OCI-LY3 (cell line): ENCODE measurements around the gene HIF1AN.

Experiments
- H2AFZ ChIP-seq: fragments of 200-600, 300-600 bp; shearing (Covaris generic); 2 replicates; pipeline ENCODE4 v1.6.0; 2014; ENCODE audit warnings: antibody characterized with exemption, low read depth, low read length
- H3K27ac ChIP-seq: fragments of 200-600, 300-600 bp; sonication (generic); 2 replicates; pipeline ENCODE4 v1.5.1; 2014; ENCODE audit warnings: mild to moderate bottlenecking, low read length, moderate library complexity, mixed read lengths
- H3K27me3 ChIP-seq: fragments of 200-600, 300-600 bp; sonication (generic); 2 replicates; pipeline ENCODE4 v1.6.1; 2014; ENCODE audit warnings: low read depth, low read length, mixed read lengths
- H3K36me3 ChIP-seq: fragments of 200-600, 300-600 bp; sonication (generic); replicated peaks from 2 replicates; pipeline ENCODE3; 2014; ENCODE audit warnings: low read depth, low read length, mixed read lengths
- H3K4me1 ChIP-seq: fragments of 300-600, 200-600 bp; sonication (generic); 2 replicates; pipeline ENCODE4 v1.6.1; 2014; ENCODE audit warnings: low read length, mixed read lengths
- H3K4me2 ChIP-seq: fragments of 200-600, 300-600 bp; sonication (generic); 2 replicates; pipeline ENCODE4 v1.6.1; 2014; ENCODE audit warnings: low read length, mixed read lengths
- H3K4me3 ChIP-seq: fragments of 300-600, 200-600 bp; sonication (generic); 2 replicates; pipeline ENCODE4 v1.5.1; 2014; ENCODE audit warnings: antibody characterized with exemption, mild to moderate bottlenecking, low read length, moderate library complexity
- H3K79me2 ChIP-seq: fragments of 300-600, 200-600 bp; shearing (Covaris generic); 2 replicates; pipeline ENCODE4 v1.6.1; 2014; ENCODE audit warnings: mild to moderate bottlenecking, low read length, mixed read lengths
- H3K9ac ChIP-seq: fragments of 300-600, 200-600 bp; shearing (Covaris generic); 2 replicates; pipeline ENCODE4 v1.6.0; 2014; ENCODE audit warnings: mild to moderate bottlenecking, low read length, moderate library complexity
- H3K9me3 ChIP-seq: fragments of 200-600, 300-600 bp; shearing (Covaris generic); 2 replicates; pipeline ENCODE4 v1.6.1; 2014; ENCODE audit warnings: low read length, mixed read lengths; ENCODE audit not compliant: insufficient read depth
- H4K20me1 ChIP-seq: fragments of 200-600, 300-600 bp; sonication (generic); 2 replicates; pipeline ENCODE4 v1.6.1; 2016; ENCODE audit warnings: low read length, mixed read lengths; ENCODE audit not compliant: insufficient read depth
- EZH2phosphoT487 ChIP-seq: fragments of 200-600 bp; shearing (Covaris generic); IDR thresholded peaks from 2 replicates; pipeline ENCODE4 v1.6.1; 2018; ENCODE audit warnings: antibody characterized with exemption, mixed run types, low read depth
- TF ChIP-seq, protein P1 (sequence below): fragments of 200-600, 300-600 bp; sonication (generic); IDR thresholded peaks from 2 replicates; pipeline ENCODE4 v1.5.1; 2014; ENCODE audit warnings: antibody characterized with exemption, low read length, low read depth

Gene HIF1AN

GRCh38 chr10:100520811-100521210 lies 14.9 kb upstream of the HIF1AN start:
- Histone ChIP-seq H3K9ac (no peak overlapping the region), H3K4me2 (no peak overlapping the region), H3K79me2 (no peaks in the 10 kb centered on the region), H2AFZ (no peak overlapping the region), H3K36me3 (peaks cover 1% of the 10 kb centered on the region), H3K9me3 (no peaks in the 10 kb centered on the region), H4K20me1 (no peaks in the 10 kb centered on the region), H3K4me3 (no peak overlapping the region), H3K27me3 (no peaks in the 10 kb centered on the region), H3K4me1 (no peaks in the 10 kb centered on the region), H3K27ac (no peak overlapping the region)
- no peak for TF ChIP-seq EZH2phosphoT487
- TF ChIP-seq, protein P1, sequence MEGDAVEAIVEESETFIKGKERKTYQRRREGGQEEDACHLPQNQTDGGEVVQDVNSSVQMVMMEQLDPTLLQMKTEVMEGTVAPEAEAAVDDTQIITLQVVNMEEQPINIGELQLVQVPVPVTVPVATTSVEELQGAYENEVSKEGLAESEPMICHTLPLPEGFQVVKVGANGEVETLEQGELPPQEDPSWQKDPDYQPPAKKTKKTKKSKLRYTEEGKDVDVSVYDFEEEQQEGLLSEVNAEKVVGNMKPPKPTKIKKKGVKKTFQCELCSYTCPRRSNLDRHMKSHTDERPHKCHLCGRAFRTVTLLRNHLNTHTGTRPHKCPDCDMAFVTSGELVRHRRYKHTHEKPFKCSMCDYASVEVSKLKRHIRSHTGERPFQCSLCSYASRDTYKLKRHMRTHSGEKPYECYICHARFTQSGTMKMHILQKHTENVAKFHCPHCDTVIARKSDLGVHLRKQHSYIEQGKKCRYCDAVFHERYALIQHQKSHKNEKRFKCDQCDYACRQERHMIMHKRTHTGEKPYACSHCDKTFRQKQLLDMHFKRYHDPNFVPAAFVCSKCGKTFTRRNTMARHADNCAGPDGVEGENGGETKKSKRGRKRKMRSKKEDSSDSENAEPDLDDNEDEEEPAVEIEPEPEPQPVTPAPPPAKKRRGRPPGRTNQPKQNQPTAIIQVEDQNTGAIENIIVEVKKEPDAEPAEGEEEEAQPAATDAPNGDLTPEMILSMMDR, result no peak

DNA sequence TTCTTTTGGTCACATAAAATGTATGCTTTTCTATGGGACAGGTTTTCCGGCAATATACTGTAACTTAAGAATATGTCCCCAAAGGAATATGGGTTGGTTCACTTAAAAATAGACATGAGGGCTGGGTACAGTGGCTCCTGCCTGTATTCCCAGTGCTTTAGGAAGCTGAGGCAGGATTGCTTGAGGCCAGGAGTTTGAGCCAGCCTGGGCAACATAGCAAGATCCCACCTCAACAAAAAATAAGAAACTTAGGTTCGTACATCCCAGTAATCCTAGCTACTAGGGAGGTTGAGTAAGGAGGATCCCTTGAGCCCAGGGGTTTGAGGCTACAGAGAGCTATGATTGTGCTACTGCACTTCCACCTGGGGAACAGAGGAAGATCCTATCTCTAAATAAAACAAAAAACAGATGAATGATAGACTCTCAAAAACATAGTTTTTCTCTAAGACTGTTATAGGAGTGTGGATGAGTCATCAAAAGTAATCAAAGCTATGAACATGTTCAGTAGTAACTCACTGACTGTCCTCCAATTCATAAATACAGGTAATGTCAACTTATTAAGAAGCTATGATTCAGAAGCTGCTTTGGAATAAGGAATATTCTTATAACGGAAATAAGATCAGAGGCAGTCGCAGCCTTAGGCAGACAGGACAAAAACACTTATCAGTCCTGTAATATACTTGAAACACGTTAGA lies 13.5 kb upstream of the HIF1AN start:
- Histone ChIP-seq H3K4me2 (no peak overlapping the region), H3K4me1 (no peaks in the 10 kb centered on the region), H3K9me3 (no peaks in the 10 kb centered on the region), H3K27ac (no peak overlapping the region), H3K36me3 (peaks cover 12% of the 10 kb centered on the region), H2AFZ (no peak overlapping the region), H3K9ac (no peak overlapping the region), H3K4me3 (no peak overlapping the region), H3K27me3 (no peaks in the 10 kb centered on the region), H4K20me1 (no peaks in the 10 kb centered on the region), H3K79me2 (0 out of 2 replicates have a peak, but pooled peaks cover 1% of the 10 kb centered on the region)
- TF ChIP-seq, protein P1, result no peak
- no peak for TF ChIP-seq EZH2phosphoT487

- H3K4me2 ChIP-seq, result no peak overlapping the region
- peaks cover 12% of the 10 kb centered on the region for H3K36me3 ChIP-seq
- no peaks in the 10 kb centered on the region for H3K9me3 ChIP-seq
- H2AFZ ChIP-seq, result no peak overlapping the region
- H3K27ac ChIP-seq, result no peak overlapping the region
- no peaks in the 10 kb centered on the region for H3K27me3 ChIP-seq
- H3K9ac ChIP-seq, result no peak overlapping the region
- H3K4me3 ChIP-seq, result no peak overlapping the region
- no peaks in the 10 kb centered on the region for H3K4me1 ChIP-seq
- H4K20me1 ChIP-seq, result no peaks in the 10 kb centered on the region
- H3K79me2 ChIP-seq, result peaks cover 8% of the 10 kb centered on the region
- no peak for TF ChIP-seq EZH2phosphoT487
- TF ChIP-seq, protein P1, result no peak
Measured at GRCh38 chr10:100522945-100523344, 12.8 kb upstream of the HIF1AN start.

DNA sequence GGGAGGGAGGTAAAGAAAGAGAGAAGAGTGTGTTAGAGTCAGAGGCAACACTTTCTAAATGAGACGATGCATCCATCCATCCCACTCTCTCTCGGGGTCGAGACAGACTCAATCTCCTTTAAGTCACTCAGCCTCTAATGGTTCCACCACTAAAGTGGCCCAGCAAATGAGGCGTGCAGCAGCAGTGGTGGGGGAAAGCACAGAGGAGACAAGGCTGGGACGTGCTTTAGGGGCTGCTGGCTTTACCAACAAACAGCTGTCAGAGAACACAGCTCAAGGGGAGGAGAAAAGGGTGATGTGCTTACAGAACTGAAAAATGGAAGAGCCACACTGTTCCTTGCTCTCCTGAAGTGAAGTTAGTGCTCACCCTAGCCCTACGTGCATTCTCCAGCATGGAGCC lies 11.5 kb upstream of the HIF1AN start:
- peaks cover 12% of the 10 kb centered on the region for H3K36me3 ChIP-seq
- no peak overlapping the region for H3K27ac ChIP-seq
- no peak overlapping the region for H2AFZ ChIP-seq
- H3K4me2 ChIP-seq, result no peak overlapping the region
- no peaks in the 10 kb centered on the region for H3K9me3 ChIP-seq
- TF ChIP-seq EZH2phosphoT487, result no peak
- TF ChIP-seq, protein P1, result no peak
- H3K4me3 ChIP-seq, result no peak overlapping the region
- no peaks in the 10 kb centered on the region for H3K27me3 ChIP-seq
- H3K4me1 ChIP-seq, result peaks cover 8% of the 10 kb centered on the region
- no peaks in the 10 kb centered on the region for H4K20me1 ChIP-seq
- H3K79me2 ChIP-seq, result peaks cover 20% of the 10 kb centered on the region
- no peak overlapping the region for H3K9ac ChIP-seq
